NCI-H1694 (cell line): Measurements from ENCODE around the gene TMX1.
"Not testable (repeated sequence)": the region's sequence is repeated elsewhere in the genome, so short reads cannot be mapped to it uniquely, and the experiment has no call there.

ENCODE experiments used
- DNase-seq: peaks from one replicate; lab custom pipeline; 2025; lab: John Stamatoyannopoulos, UW

The TMX1 gene

GRCh38 chr14:51239813-51240803, at the start of gene TMX1:
Gene TMX1 (plus strand): TSS chr14:51240247. CDS start chr14:51240293, 46 bp downstream.
- peak; percentile 100 for DNase-seq

- no peak for DNase-seq
These were observed 38.2 kb upstream of the TMX1 start for GRCh38 chr14:51201890-51202289.

GRCh38 chr14:51202914-51203665, 37.0 kb upstream of the TMX1 start:
- DNase-seq: no peak

- no peak for DNase-seq
These were observed 36.2 kb upstream of the TMX1 start for GRCh38 chr14:51203881-51204280.

- no peak for DNase-seq
These were observed 34.6 kb upstream of the TMX1 start for GRCh38 chr14:51205486-51205885.

- DNase-seq: no peak
These were observed 33.6 kb upstream of the TMX1 start for GRCh38 chr14:51206462-51206861.

- no peak for DNase-seq
These were observed 32.4 kb upstream of the TMX1 start for GRCh38 chr14:51207621-51208020.

GRCh38 chr14:51208982-51209381, 31.1 kb upstream of the TMX1 start:
- DNase-seq: peak; percentile 68

GRCh38 chr14:51209457-51209856, 30.6 kb upstream of the TMX1 start:
- DNase-seq: peak; percentile 54

GRCh38 chr14:51210594-51210993, 29.5 kb upstream of the TMX1 start:
- peak; percentile 31 for DNase-seq

- peak; percentile 86 for DNase-seq
These were observed 28.9 kb upstream of the TMX1 start for GRCh38 chr14:51211149-51211548.

GRCh38 chr14:51216602-51217001, 23.4 kb upstream of the TMX1 start:
- no peak for DNase-seq

GRCh38 chr14:51219473-51220448, 20.3 kb upstream of the TMX1 start:
- peak; percentile 23 for DNase-seq

GRCh38 chr14:51223463-51223862, 16.6 kb upstream of the TMX1 start:
- not testable (repeated sequence) for DNase-seq

- DNase-seq: no peak
These were observed 15.5 kb upstream of the TMX1 start for GRCh38 chr14:51224551-51224950.

- DNase-seq: no peak
These were observed 14.3 kb upstream of the TMX1 start for GRCh38 chr14:51225751-51226150.

- no peak for DNase-seq
These were observed 11.7 kb upstream of the TMX1 start for GRCh38 chr14:51228391-51228790.

- no peak for DNase-seq
These were observed 11.2 kb upstream of the TMX1 start for GRCh38 chr14:51228890-51229289.

GRCh38 chr14:51236314-51236713, 3.7 kb upstream of the TMX1 start:
- DNase-seq: no peak

- no peak for DNase-seq
These were observed 845 bp downstream of the TMX1 start for GRCh38 chr14:51240804-51241380.
